Germinal center (tissue), 1 donor: ENCODE measurements around the gene LHCGR.
"Not testable (repeated sequence)": the region's sequence is repeated elsewhere in the genome, so short reads cannot be mapped to it uniquely, and the experiment has no call there.

Experiments used
- DNase-seq: peaks from one replicate; pipeline ENCODE4 v3.0.0; 2012; ENCODE audit warnings: mixed read lengths, low spot score

LHCGR gene

DNA sequence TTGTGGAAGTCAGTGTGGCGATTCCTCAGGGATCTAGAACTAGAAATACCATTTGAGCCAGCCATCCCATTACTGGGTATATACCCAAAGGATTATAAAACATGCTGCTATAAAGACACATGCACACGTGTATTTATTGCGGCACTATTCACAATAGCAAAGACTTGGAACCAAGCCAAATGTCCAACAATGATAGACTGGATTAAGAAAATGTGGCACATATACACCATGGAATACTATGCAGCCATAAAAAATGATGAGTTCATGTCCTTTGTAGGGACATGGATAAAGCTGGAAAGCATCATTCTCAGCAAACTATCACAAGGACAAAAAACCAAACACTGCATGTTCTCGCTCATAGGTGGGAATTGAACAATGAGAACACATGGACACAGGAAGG lies 16.3 kb downstream of the LHCGR start:
- DNase-seq, result not testable (repeated sequence)

DNA sequence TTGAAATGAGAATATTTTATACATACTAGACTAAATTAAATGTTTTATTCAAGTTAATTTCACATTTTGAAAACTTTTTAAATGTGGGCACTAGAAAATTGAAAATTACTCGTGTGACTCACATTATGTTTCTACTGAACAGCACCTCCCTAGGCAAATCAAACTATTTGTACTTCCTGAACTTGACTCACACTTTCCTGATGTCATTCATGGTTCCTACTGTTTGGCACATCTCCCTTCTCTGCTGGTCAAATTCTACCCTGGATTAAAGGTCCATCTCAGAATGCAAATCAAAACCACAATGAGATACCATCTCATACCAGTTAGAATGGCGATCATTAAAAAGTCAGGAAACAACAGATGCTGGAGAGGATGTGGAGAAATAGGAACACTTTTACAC lies 16.7 kb downstream of the LHCGR start:
- DNase-seq, result no peak

DNA sequence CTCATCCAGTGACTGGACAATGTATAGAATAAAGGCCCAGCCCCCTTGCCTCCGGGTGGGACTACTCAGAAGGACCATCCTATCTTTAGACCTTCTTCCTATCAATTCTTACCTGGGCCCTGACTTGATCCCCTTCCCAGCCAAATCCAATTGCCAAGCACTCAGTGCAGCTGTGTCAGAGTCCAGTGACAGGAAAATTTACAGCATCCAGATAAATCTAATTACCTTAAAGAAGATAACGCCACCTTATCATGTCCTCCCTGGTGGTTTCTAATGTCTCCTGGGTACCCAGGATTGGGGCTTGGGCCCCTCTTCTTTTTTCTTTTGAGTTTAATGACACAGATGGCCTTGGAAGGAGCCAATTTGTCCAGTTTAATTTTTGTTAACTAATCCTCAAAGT lies 19.3 kb downstream of the LHCGR start:
- DNase-seq, result no peak

DNA sequence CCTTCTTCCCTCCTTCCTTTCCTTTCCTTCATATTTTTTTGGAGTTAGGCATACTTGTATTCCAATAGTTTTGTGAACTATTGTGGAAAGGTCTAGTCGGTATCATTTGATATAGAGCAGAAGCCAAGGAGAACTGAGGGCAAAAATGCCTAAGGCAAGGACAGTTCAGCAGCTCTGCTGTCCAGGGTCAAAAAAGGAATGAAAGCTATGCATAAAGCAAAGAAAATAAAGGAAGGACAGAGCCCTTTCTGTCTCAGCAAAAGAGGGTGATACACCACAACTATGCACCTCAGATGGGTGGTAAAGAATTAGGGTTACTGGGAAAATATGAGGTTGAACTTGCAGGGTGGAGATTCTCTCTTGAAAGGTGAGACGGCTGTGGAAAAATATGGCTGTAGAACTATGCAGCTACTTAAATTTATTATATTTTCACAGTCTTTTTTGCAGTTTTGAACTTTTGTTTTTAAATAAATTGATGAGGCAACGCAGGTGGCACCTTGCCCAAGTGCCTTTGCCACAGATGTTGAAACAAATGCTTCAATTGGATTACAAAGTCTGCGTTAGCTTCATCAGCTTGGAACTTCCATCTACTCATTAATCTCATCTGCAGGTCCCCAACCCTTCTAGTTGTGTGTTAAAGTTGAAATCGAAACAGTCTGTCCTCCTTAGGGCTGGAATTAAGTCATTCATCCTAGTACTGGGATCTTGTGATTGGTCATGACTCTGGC lies 20.8 kb downstream of the LHCGR start:
- no peak for DNase-seq

DNA sequence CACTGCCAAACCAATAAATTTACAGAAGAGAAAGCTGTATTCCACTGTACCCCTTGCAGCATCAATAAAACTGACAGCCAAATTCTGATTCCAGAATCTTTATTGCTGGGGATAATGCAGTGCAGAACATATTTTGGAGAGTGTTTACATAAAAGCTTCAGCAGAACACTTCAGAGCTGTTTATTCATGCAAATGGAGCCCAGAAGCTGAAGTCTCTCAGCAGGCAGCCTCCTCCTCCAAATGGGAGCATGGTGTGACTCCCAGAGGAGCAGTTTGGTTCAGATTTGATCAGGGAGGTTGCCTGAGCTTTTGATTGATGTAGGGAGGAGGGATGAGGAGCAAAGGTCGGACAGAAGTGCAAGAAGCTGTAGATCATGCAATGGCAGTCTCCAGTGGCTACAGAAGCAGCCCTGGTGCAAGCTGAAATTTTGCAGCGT lies 22.4 kb downstream of the LHCGR start:
- no peak for DNase-seq

DNA sequence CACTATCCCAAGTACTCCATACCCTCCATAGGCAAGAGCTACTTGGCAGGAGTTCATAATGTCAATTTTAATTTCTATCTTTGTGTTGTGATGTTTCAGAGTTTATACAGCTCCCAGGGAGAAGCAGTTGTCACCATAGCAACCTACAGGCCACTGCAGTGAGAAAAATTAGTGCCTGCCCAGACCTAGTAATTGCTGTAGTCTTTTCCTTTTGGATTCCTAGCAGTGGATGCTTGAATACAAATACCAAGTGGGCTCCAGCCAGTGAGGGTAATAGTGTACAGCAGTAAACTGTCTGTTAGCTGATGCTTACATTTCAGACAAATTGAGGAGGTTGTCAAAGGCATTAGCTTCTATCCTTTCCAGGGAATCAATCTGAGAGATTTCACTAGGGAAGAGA lies 26.7 kb downstream of the LHCGR start:
- DNase-seq, result no peak

DNA sequence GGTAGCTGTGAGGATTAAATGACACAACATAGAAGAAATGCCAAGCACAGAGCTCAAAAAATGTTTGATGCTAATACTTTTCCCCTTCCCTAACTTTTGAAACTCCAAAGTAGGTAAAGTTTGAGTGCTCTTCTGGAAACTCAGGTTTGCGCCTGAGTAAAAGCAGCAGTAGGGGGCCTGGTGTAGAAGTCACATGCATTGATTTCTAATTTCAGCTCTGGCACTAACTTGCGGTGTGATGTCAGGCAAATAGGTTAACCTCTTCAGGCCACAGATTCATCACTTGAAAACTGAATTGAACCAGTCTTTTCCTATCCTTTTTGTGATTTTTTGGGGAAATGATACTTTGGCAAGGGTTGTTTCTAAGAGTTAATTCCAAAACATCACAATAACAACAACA lies 27.2 kb downstream of the LHCGR start:
- DNase-seq, result no peak

DNA sequence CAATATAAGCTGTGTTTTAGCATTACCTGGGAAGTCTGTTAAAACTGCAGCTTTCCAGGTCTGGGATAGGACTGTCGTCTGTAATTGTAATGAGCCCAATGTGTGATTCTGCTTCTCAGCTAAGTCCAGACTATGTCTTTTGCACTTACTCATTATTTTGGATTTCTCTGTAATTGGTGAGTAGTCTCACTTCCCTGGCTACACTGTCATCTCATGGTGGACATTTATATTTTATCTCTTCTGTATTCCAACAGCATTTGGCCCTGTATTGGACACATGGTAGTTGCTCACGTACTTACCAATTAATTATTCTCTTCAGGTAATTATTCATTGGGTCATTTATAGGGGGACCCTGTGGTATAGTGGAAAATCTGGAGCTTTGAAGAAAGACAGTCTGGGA lies 28.0 kb downstream of the LHCGR start:
- DNase-seq, result no peak

DNA sequence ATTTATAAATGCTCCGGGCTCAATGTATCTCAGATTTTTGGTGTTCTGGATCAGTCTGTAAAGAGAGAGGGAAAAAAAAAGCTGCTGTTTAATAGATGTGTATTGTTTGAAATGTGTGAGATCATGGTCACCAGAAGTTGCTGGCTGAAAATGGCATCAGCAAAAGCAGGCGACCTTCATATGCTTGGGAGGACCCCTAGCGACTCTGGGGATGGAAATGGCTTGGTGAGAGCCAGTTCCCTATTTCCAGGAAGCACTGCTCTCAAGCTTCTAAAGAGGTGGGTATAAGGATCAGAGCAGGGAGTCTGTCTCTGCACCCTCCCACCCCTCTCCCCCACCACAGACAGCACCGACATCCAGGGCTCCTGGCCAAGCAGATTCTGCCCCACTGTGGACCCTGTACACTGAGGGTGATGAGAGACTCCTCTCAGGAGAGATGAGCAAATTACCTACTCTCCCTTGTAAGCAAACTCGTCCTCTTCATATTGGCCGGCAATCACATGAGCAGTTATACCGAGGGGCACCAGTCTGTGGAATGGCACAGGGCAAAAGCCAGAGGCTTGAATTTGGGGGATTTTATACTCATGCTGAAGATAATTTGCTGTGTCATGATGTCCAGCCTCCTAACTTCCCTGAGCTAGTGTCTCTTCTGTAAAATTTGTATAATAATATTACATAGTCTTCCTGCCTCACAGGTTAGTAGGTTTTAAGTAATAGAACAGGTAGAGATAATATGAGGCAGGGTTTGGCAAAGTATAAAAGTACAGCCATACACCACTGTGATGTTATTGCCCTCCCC lies 29.6 kb downstream of the LHCGR start:
- no peak for DNase-seq

DNA sequence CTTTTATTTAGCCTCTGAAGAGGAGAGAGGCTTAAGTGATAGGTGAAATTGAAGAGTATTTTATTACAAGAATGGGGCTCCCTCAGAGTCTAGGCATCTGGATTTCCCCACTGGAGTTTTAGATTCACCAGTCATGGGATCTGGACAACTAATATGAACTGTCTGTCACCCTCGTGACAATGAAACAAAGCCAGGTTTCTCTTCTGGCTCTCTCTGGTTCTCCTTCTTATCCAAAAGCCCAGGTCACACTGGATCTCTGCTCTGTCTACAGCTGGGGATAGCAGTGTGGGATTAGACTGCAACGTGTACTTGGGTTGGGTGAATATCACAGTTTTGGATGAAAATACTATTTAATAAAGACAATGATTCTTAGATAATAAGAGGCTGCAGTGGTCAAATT lies 31.2 kb downstream of the LHCGR start:
- no peak for DNase-seq

DNA sequence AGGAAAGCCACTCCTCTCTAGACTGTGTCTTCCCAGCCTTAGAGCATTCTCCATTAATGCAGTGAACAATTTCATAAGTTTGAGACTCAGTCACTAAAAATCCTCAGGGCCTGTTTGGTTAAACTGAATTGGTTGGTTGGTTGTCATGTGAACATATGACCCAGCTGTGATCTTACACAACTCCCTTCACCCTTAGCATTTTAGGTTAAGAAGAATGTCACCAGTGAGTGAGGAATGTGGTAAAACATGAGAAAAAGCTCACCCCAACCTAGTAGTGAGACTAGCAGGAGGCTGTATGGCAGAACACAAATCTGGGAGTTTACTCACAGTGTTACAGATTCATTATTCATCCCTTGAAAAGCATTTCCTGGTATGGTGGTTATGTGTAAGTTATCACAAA lies 32.4 kb downstream of the LHCGR start:
- DNase-seq, result no peak

DNA sequence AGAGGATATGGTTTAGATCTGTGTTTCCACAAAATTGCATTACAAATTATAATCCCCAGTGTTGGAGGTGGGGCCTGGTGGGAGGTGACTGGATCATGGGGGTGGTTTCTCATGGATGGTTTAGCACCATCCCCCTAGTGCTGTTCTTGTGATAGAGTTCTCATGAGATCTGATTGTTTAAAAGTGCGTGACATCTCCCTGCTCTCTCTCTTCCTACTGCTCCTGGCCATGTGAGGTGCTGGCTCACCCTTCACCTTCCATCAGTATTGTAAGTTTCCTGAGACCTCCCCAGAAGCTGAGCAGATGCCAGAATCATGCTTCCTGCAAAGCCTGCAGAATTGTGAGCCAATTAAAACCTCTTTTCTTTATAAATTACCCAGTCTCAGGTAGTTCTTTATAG lies 33.1 kb downstream of the LHCGR start:
- DNase-seq, result no peak

DNA sequence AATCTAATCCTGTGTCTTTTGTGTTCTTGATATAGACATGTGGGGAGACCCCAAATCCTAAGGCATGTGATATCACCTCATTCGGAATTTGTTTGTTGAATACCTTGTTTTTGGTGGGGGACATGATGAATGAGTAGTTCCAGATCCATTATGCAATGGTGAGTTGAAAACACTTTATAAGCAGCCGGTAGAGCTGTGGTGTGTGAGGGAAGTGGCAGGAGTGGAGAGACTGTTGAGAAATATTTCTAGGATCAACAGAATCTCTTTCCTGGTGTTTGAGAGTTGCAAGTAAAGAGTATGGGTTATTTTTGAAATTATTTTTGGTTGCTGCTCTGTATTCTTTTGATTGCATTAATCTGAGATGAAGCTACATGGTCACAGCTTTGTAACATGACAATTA lies 34.4 kb downstream of the LHCGR start:
- DNase-seq, result no peak

DNA sequence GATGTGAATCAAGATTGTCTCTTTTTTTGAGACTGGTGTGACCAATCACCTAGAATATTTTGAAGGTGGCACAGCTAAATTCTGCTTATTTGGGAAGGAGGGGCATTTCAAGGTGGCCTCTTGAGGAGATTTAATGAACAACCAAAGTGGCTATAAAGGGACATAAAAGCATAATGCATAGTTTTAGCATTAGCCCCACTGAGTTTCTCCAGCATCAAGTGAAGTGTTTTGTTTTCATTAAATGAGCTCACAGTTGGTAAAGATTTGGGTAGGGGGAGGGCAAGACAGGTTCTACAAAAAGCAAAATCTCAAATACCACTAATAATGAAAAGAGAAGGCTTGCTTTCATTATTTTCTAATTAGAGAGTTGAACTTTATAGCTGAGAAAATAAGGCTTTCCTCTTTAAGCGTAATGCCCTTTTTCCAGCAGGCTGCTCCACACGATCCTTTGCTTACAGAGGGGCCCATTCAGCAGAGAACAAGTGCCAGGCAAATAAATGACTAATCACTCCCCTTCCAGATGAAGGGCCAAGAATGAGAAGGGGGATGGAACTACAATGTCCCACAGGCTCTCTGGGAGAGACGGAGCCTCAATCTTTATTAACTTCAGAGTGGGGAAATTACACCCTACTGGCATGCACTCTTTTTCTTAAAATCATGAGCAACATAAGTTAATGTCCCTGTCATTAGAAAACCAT lies 35.9 kb downstream of the LHCGR start:
- no peak for DNase-seq

DNA sequence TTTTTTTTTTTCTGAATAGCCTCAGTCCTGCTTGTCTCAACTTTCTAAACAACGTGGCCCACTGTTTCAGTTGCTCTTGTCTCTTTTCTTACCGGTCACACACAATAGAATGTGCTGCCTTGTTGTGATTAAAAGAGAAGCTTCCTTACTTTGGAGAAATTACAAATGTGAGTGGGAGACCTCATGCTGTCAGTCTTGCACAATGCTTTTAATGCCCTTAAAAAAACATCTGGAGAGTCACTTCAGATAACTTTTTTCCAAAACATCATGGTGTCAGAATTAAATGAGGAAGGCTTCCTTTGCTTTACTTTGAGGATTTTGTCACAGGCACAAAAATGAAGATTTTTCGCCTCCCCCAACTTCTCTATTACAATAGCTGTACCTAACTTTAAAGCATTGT lies 37.7 kb downstream of the LHCGR start:
- no peak for DNase-seq

DNA sequence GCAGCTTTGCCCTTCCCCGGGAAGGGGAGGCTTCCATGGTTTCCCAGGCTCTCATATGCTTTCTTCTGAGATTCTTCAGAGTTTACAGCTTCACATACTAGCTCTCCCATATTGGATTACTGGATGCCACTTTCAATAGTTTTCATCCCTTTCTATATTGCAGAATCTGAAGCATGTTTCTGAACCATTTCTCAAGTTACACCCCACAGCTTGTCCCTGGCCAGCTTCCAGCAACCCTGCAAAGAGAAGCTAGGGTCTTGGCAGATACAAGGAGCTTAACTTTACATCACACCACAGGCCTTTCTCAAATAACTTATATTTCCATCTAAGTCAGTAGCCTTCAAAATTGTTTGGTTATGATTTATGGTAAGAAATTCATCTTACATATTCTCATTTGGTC lies 39.6 kb downstream of the LHCGR start:
- no peak for DNase-seq

DNA sequence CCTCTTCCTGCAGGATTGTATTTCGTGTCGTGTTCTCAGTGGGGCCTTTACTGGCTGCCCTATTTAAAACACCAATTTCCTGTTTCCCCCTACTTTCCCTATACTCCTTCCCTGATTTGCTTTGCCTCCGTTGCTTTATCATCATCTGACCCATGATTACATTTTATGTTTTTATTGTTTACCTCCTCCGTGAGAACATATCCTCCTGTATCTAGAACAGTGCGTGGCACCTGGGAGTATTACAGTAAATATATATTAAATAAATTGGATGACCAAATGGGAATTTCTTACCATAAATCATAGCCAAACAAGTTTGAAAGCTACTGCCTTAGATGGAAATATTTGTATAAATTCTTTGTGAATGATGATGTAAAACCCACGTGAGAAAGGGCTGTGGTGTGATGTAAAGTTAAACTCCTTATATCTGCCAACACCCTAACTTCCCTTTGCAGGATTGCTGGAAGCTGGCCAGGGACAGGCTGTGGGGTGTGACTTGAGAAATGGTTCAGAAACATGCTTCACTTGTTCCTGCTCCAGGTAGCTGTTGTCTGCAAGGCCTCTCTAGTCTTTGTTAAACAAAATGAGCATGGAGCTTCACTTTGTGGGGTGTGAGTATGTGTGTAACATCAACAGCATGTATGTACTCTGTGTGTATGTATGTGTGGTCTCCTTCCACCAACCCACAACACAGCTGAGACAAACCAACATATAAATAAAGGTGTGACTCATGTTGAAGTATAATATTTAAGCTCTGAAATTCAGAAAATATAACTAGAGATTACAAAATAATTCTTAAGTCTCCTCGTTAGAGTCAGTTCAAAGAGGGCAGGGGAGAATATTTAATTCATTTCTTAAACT lies 40.3 kb downstream of the LHCGR start:
- no peak for DNase-seq

DNA sequence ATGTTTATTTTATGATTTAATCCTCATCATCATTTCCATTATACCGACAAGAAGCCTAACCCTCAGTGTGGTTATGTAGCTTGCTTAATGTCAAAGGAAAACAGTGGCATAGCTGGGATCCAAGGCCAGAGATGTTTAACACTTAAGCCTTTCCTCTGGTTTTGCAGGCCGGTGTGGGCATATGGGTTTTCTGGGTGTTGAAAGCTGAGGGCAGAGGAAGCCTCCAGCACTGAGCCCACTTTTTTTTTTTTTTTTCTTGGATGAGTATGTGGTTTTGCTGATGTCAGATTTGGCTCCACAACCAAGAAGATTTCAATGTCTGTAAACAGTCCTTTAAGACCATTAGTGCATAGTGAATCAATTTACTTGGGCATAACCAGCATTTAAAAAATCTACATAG lies 41.3 kb downstream of the LHCGR start:
- DNase-seq, result no peak

DNA sequence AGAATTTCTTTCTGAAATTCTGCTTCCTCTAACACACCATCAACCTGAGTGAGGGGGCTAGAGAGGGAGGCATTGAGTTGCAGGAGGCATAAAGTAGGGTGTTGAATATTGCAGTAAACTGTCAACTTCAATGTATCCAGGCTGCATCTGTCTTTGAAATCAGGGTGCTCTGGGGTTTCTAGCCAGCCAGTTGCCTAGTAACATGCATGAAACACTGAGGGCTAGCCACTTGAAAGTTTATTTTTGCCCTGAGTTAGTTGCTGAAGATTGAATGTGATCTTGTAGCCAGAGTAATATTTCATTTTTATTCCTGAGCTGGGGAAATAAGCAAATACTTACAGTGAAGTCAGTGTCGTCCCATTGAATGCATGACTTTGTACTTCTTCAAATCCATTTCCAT lies 41.9 kb downstream of the LHCGR start:
- DNase-seq, result no peak

DNA sequence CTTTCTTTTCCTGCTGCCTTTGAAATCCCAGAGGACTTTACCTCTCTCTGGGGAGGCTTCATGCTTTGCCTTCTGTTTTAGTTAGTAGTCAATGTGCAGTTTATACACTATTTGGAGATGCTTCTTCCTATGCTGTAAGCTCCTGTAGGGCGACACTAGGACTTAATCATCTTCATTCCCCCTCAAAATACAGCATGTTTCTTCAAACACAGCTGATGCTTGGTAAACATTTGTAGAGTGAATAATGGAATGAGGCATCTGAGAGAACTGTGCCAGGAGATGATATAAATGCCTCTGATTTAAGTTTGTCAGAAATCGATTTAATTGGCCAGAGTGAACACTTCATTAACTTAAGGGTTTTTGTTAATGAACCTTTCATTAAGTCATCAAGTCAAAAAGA lies 43.4 kb downstream of the LHCGR start:
- DNase-seq, result no peak

DNA sequence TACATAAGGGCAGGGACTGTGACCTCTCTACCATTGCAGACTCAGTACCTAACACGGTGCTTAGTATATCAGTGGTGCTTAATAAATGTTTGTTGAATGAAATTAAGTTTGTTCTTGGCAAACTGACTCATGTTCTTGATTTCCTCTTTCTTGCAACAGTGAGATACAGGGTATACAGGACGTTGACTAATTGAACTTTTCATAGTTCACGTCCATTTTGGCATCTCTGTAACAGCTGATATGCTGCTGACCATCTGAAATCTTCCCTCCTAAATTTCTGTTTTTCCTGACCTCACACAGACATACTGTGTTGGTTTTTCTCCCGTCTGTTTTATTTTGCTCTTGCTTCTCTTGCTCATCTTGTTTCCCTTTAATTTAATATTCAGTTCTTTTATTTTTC lies 44.2 kb downstream of the LHCGR start:
- DNase-seq, result no peak
